ENCODE results near the gene KCNQ2.

The KCNQ2 gene

GRCh38 chr20:63454731-63455567 is 17.5 kb downstream of the KCNQ2 start:
- DNase-seq (ENCODE audit: low read depth), result no peak

- DNase-seq (ENCODE audit: low read depth), result no peak
Observed at GRCh38 chr20:63452821-63453523, 19.5 kb downstream of the KCNQ2 start.

GRCh38 chr20:63452341-63452740 is 20.1 kb downstream of the KCNQ2 start:
- DNase-seq (ENCODE audit: low read depth), result no peak

- DNase-seq (ENCODE audit: low read depth), result no peak
Observed at GRCh38 chr20:63451821-63452220, 20.6 kb downstream of the KCNQ2 start.

- DNase-seq (ENCODE audit: low read depth), result no peak
Observed at GRCh38 chr20:63449796-63450730, 22.4 kb downstream of the KCNQ2 start.

- DNase-seq (ENCODE audit: low read depth), result no peak
Observed at GRCh38 chr20:63449025-63449424, 23.4 kb downstream of the KCNQ2 start.

- no peak for DNase-seq (ENCODE audit: low read depth)
Observed at GRCh38 chr20:63448031-63448430, 24.4 kb downstream of the KCNQ2 start.

GRCh38 chr20:63447320-63447719 is 25.1 kb downstream of the KCNQ2 start:
- DNase-seq (ENCODE audit: low read depth), result no peak

GRCh38 chr20:63446216-63447024 is 26.0 kb downstream of the KCNQ2 start:
- no peak for DNase-seq (ENCODE audit: low read depth)

GRCh38 chr20:63445075-63445734 is 27.2 kb downstream of the KCNQ2 start:
- no peak for DNase-seq (ENCODE audit: low read depth)

- no peak for DNase-seq (ENCODE audit: low read depth)
Observed at GRCh38 chr20:63444548-63444947, 27.9 kb downstream of the KCNQ2 start.

GRCh38 chr20:63443606-63444395 is 28.7 kb downstream of the KCNQ2 start:
- DNase-seq (ENCODE audit: low read depth), result no peak

- peak; percentile 48 for DNase-seq (ENCODE audit: low read depth)
Observed at GRCh38 chr20:63442100-63442493, 30.4 kb downstream of the KCNQ2 start.

- DNase-seq (ENCODE audit: low read depth), result no peak
Observed at GRCh38 chr20:63441136-63442099, 31.0 kb downstream of the KCNQ2 start.

GRCh38 chr20:63440366-63440955 is 32.0 kb downstream of the KCNQ2 start:
- no peak for DNase-seq (ENCODE audit: low read depth)

GRCh38 chr20:63439866-63440265 is 32.6 kb downstream of the KCNQ2 start:
- no peak for DNase-seq (ENCODE audit: low read depth)

GRCh38 chr20:63438121-63438520 is 34.3 kb downstream of the KCNQ2 start:
- no peak for DNase-seq (ENCODE audit: low read depth)

GRCh38 chr20:63435552-63435951 is 36.9 kb downstream of the KCNQ2 start:
- DNase-seq (ENCODE audit: low read depth), result no peak
